Measurements from ENCODE around the gene ADAM10. TPM values are rescaled to one million over a fixed set of nuclear protein-coding genes. Genes with fewer than 3 reads are reported as not detected.

ADAM10 gene
- total RNA-seq, 1 experiment from 2014 or later: 133 TPM

- TF ChIP-seq KAT7 (CRISPR knock-in tag; IDR thresholded peaks at IDR 0.05; ENCODE audit: borderline replicate concordance) (no peak), SP1 (CRISPR knock-in tag; conservative IDR thresholded peaks at IDR 0.05) (no peak), SMAD3 (CRISPR knock-in tag; IDR thresholded peaks at IDR 0.05; ENCODE audit: borderline replicate concordance) (no peak)
- TF ChIP-seq, protein P1, sequence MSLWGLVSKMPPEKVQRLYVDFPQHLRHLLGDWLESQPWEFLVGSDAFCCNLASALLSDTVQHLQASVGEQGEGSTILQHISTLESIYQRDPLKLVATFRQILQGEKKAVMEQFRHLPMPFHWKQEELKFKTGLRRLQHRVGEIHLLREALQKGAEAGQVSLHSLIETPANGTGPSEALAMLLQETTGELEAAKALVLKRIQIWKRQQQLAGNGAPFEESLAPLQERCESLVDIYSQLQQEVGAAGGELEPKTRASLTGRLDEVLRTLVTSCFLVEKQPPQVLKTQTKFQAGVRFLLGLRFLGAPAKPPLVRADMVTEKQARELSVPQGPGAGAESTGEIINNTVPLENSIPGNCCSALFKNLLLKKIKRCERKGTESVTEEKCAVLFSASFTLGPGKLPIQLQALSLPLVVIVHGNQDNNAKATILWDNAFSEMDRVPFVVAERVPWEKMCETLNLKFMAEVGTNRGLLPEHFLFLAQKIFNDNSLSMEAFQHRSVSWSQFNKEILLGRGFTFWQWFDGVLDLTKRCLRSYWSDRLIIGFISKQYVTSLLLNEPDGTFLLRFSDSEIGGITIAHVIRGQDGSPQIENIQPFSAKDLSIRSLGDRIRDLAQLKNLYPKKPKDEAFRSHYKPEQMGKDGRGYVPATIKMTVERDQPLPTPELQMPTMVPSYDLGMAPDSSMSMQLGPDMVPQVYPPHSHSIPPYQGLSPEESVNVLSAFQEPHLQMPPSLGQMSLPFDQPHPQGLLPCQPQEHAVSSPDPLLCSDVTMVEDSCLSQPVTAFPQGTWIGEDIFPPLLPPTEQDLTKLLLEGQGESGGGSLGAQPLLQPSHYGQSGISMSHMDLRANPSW (CRISPR knock-in tag; conservative IDR thresholded peaks at IDR 0.05; ENCODE audit: low read depth): no peak
These were observed 47.3 kb downstream of the ADAM10 start (continued) for GRCh38 chr15:58702233-58702632.

GRCh38 chr15:58701376-58701775 lies 48.1 kb downstream of the ADAM10 start:
- TF ChIP-seq, protein P2, sequence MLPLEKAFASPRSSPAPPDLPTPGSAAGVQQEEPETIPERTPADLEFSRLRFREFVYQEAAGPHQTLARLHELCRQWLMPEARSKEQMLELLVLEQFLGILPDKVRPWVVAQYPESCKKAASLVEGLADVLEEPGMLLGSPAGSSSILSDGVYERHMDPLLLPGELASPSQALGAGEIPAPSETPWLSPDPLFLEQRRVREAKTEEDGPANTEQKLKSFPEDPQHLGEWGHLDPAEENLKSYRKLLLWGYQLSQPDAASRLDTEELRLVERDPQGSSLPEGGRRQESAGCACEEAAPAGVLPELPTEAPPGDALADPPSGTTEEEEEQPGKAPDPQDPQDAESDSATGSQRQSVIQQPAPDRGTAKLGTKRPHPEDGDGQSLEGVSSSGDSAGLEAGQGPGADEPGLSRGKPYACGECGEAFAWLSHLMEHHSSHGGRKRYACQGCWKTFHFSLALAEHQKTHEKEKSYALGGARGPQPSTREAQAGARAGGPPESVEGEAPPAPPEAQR (CRISPR knock-in tag; IDR thresholded peaks at IDR 0.05): no peak
- TF ChIP-seq, protein P1 (CRISPR knock-in tag; conservative IDR thresholded peaks at IDR 0.05; ENCODE audit: low read depth): no peak
- TF ChIP-seq ELF4 (CRISPR knock-in tag; IDR thresholded peaks at IDR 0.05; ENCODE audit: low read depth) (no peak), JUN (CRISPR knock-in tag; IDR thresholded peaks at IDR 0.05) (no peak), SOX15 (CRISPR knock-in tag; IDR thresholded peaks at IDR 0.05) (no peak)
- ChIA-PET POLR2A (no interaction called here), CTCF (no interaction called here)
- no peak for DNase-seq (ENCODE audit: low spot score)
- H3K4me1 Mint-ChIP-seq: peaks cover 16% of the 10 kb centered on the region
- peaks cover 22% of the 10 kb centered on the region for H3K9me3 Mint-ChIP-seq
- H3K27ac Mint-ChIP-seq: no peak overlapping the region; the same call in 1 of the 2 replicates
- no peaks in the 10 kb centered on the region for H3K27me3 Mint-ChIP-seq (ENCODE audit: low read depth)
- H3K36me3 Mint-ChIP-seq: peaks cover 31% of the 10 kb centered on the region
- ATAC-seq: no peak
- H3K4me3 Mint-ChIP-seq: no peak overlapping the region

DNA sequence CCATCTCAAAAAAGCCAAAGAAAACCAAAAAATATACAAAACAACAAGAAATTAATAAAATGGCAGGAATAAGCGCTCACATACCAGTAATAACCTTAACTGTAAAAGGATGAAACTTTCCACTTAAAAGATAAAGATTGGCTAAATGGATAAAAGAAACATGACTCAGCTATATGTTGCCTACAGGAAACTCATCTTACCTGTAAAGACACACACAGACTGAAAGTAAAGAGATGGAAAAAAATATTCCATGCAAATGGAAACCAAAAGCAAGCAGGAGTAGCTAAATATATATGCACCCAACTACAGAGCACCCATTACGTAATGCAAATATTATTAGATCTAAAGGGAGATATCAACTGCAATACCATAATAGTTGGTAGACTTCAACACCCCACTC lies 49.7 kb downstream of the ADAM10 start:
- DNase-seq (ENCODE audit: low spot score): no peak
- H3K4me3 Mint-ChIP-seq: no peak overlapping the region

More for the DNA sequence above, 49.7 kb downstream of the ADAM10 start:
- Mint-ChIP-seq H3K4me1 (peaks cover 24% of the 10 kb centered on the region), H3K36me3 (peaks cover 31% of the 10 kb centered on the region), H3K27me3 (ENCODE audit: low read depth) (no peaks in the 10 kb centered on the region), H3K27ac (no peak overlapping the region), H3K9me3 (peaks cover 22% of the 10 kb centered on the region)
- ChIA-PET POLR2A (no interaction called here), CTCF (no interaction called here)
- no peak for ATAC-seq
- TF ChIP-seq TP53 (CRISPR knock-in tag; IDR thresholded peaks at IDR 0.05): no peak
- TF ChIP-seq ZNF232 (CRISPR knock-in tag; IDR thresholded peaks at IDR 0.05): no peak
- TF ChIP-seq HMGA2 (CRISPR knock-in tag; IDR thresholded peaks at IDR 0.05): no peak
- TF ChIP-seq, protein P1 (CRISPR knock-in tag; conservative IDR thresholded peaks at IDR 0.05; ENCODE audit: low read depth): no peak
